Common myeloid progenitor, CD34-positive (primary cell): Measurements from ENCODE around the gene PSD2.

ENCODE experiments used
- CTCF ChIA-PET: fragments of 350-600 bp; sonication (Branson Sonifier 250); formaldehyde crosslinking; loops from one replicate; lab custom pipeline; 2021; ENCODE audit warnings: antibody characterized with exemption; lab: Charles Lee
- POLR2A ChIA-PET: fragments of 350-600 bp; sonication (Branson Sonifier 250); formaldehyde crosslinking; loops from one replicate; lab custom pipeline; 2021; ENCODE audit warnings: antibody characterized with exemption; lab: Charles Lee
- DNase-seq, 3 donors: peaks; one replicate each; pipeline versions ENCODE4 v3.0.0 to v3.0.0-alpha.2; 2013
- H3K27ac ChIP-seq, 2 experiments: 1 replicate in 1 of 2; 2 replicates in 1 of 2; pipeline ENCODE4 v1.7.0; 2013; ENCODE audit warnings: inconsistent platforms in 2 of 2, low read length in 2 of 2, mild to moderate bottlenecking in 2 of 2, low read depth in 1 of 2, moderate library complexity in 1 of 2; ENCODE audit not compliant: severe bottlenecking in 2 of 2, insufficient read depth in 1 of 2, poor library complexity in 1 of 2
- H3K27me3 ChIP-seq, 5 experiments: replicated peaks in 2 of 5; 1 replicate in 3 of 5; 2 replicates in 2 of 5; pipeline versions ENCODE4 v1.6.1 to v1.7.0; 2013; ENCODE audit warnings: low read length in 4 of 5, mild to moderate bottlenecking in 2 of 5, moderate library complexity in 2 of 5, inconsistent platforms in 1 of 5; ENCODE audit not compliant: insufficient read depth in 5 of 5, control insufficient read depth in 4 of 5
- H3K36me3 ChIP-seq, 4 experiments: 1 replicate in 2 of 4; 2 replicates in 2 of 4; pipeline versions ENCODE4 v1.6.1 to v1.7.0; 2013; ENCODE audit warnings: low read length in 3 of 4, control low read depth in 1 of 4, mild to moderate bottlenecking in 1 of 4; ENCODE audit not compliant: control insufficient read depth in 4 of 4, insufficient read depth in 4 of 4
- H3K4me1 ChIP-seq, 4 experiments: 1 replicate in 3 of 4; 2 replicates in 1 of 4; pipeline versions ENCODE4 v1.6.1 to v1.7.1; 2013; ENCODE audit warnings: low read length in 3 of 4, mild to moderate bottlenecking in 3 of 4, control low read depth in 1 of 4, inconsistent platforms in 1 of 4, moderate library complexity in 1 of 4; ENCODE audit not compliant: control insufficient read depth in 4 of 4, insufficient read depth in 4 of 4; ENCODE audit errors: control extremely low read depth in 1 of 4
- H3K4me3 ChIP-seq, 7 experiments: 1 replicate in 4 of 7; 2 replicates in 3 of 7; pipeline versions ENCODE4 v1.5.1 to v1.7.0; 2013; ENCODE audit warnings: mild to moderate bottlenecking in 7 of 7, low read length in 6 of 7, moderate library complexity in 6 of 7, inconsistent platforms in 2 of 7, low read depth in 2 of 7, control low read depth in 1 of 7; ENCODE audit not compliant: insufficient read depth in 4 of 7, control insufficient read depth in 1 of 7; ENCODE audit errors: extremely low read depth in 1 of 7
- H3K9me3 ChIP-seq, 5 experiments: 1 replicate in 4 of 5; 2 replicates in 1 of 5; pipeline versions ENCODE4 v1.6.1 to v1.7.1; 2013; ENCODE audit warnings: low read length in 4 of 5, mild to moderate bottlenecking in 2 of 5, inconsistent platforms in 1 of 5, low read depth in 1 of 5, moderate library complexity in 1 of 5; ENCODE audit not compliant: control insufficient read depth in 4 of 5, insufficient read depth in 2 of 5; ENCODE audit errors: control extremely low read depth in 1 of 5
- WGBS: methylation state at CpG from one replicate; pipeline ENCODE4 v1.1.5; 2013; ENCODE audit not compliant: insufficient coverage; 5-methylcytosine and 5-hydroxymethylcytosine counted together

PSD2 gene

DNA sequence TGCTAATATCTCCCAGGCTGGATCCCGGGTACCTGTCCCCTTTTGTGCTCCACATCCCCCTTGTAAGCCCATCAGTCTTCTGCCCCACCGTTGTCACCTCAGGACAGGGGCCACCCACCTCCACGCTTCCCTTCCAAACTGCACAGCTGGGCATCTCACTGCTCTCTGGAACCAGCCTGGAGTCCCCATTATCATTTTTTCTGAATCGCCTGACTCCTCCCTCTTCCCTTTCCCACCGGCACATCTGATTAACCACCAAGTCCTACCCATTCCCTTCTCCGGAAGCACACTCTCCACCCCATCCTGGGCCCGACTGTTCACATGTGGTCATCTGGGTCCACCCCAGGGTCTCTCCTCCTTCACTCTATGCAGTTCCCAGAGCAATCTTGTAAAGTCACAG, 53.9 kb downstream of the PSD2 start:
- Histone ChIP-seq H3K36me3 (no peaks in the 10 kb centered on the region), H3K9me3 (no peaks in the 10 kb centered on the region), H3K4me3 (no peak overlapping the region), H3K4me1 (peaks cover 0 to 12% (median 9%) of the 10 kb centered on the region in 4 experiments), H3K27ac (no peak overlapping the region), H3K27me3 (peaks cover 0 to 33% (median 21%) of the 10 kb centered on the region in 5 experiments)
- CTCF ChIA-PET, result interaction anchor here (0.8 to 3.6 kb wide), 8 partner anchors 11 to 120 kb away, joined by 3 to 15 read pairs (median 7); no protein-coding TSS in a partner anchor
- POLR2A ChIA-PET, result no interaction called here
- WGBS, result 87% methylated on average over 7 of the region's 7 CpGs
- DNase-seq, result no peak

DNA sequence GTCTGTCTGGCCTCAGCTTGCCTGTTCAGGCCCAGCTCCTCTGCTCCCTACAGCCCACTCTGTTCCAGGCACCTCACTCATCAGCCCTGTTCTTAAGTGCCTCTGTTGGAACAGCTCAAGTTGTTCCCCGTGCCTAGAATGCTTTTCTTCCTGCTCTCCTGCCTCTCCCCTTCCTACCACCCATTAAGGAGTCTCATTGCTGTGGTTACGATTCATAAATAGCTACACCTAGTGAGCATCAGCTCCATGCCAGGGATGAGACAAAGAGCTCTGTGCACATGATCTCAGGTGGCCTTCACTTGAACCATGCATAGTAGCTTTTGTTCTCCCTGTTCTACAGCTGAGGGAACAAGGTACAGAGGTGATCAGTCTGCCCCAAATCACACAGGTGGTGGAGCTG, 54.3 kb downstream of the PSD2 start:
- POLR2A ChIA-PET, result no interaction called here
- Histone ChIP-seq H3K4me1 (peaks cover 0 to 12% (median 9%) of the 10 kb centered on the region in 4 experiments), H3K9me3 (no peaks in the 10 kb centered on the region), H3K36me3 (no peaks in the 10 kb centered on the region), H3K27me3 (peaks cover 0 to 30% (median 20%) of the 10 kb centered on the region in 5 experiments), H3K4me3 (no peak overlapping the region), H3K27ac (no peak overlapping the region)
- 88% methylated on average over 2 of the region's 2 CpGs for WGBS
- CTCF ChIA-PET, result interaction anchor here (0.8 to 3.6 kb wide), 8 partner anchors 11 to 119 kb away, joined by 3 to 15 read pairs (median 7); no protein-coding TSS in a partner anchor
- no peak for DNase-seq

DNA sequence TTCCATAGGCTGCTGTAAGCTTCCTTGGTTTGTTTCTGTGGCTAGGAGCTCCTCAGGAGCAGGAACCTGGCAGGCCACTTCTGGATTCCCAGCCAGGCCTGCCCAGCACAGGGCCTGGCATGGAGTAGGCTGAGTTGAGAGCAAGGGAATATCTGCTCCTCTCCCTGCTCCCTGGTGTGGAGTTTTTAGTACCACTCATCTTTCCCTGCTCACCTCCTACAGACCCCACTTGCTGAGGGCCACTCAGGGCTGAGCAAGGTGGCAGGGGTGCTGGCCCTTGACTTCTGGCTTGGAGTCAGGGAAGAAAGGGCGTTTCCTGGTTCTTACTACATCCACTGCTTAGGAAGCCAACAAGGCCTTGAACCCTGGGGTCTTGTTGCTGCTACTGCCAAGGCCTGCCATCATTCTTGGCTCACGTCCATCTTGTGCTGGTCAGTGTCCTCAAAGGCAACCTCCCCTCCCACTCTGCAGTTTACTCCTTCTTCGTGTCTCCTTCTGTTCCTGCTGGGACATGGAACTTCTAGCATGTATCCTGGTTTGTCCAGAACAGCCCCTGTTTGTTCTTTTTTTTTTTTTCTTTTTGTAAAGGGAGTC, 54.9 kb downstream of the PSD2 start:
- no peak for DNase-seq
- 95% methylated on average over 3 of the region's 3 CpGs for WGBS
- no peak overlapping the region for H3K4me3 ChIP-seq
- POLR2A ChIA-PET, result no interaction called here
- no peaks in the 10 kb centered on the region for H3K36me3 ChIP-seq
- CTCF ChIA-PET, result interaction anchor here (0.8 to 3.6 kb wide), 9 partner anchors 10 to 119 kb away, joined by 3 to 15 read pairs (median 7); no protein-coding TSS in a partner anchor
- H3K27ac ChIP-seq, result no peak overlapping the region
- no peaks in the 10 kb centered on the region for H3K9me3 ChIP-seq
- H3K27me3 ChIP-seq, result peaks cover 0 to 30% (median 17%) of the 10 kb centered on the region in 5 experiments
- H3K4me1 ChIP-seq, result peaks cover 0 to 12% (median 9%) of the 10 kb centered on the region in 4 experiments

DNA sequence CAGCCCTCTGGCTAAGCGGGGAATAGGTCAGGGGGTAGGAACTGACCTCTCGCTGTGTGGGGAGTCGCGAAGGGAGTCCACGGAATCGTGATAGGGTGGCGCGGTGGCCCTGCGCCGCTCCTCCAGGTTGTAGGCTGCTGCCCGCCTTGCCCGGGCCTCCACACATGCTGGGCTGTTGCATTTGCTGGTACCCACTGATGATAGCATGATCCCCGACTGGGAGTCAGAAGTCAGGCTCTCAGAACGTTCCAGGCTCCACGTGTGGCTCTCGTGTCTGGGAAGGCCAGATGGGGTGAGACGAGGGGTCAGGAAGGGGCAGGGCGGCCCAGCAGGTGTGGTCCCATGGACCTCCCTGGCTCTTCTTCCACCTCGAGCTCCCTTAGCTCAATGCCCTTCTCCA, 56.0 kb downstream of the PSD2 start:
- H3K4me3 ChIP-seq, result no peak overlapping the region
- peaks cover 0 to 20% (median 7%) of the 10 kb centered on the region in 5 experiments for H3K27me3 ChIP-seq
- H3K4me1 ChIP-seq, result peaks cover 0 to 12% (median 9%) of the 10 kb centered on the region in 4 experiments
- H3K27ac ChIP-seq, result no peak overlapping the region
- no peak for DNase-seq
- H3K36me3 ChIP-seq, result no peaks in the 10 kb centered on the region
- 96% methylated on average over 16 of the region's 19 CpGs for WGBS
- CTCF ChIA-PET, result interaction anchor here (1.0 to 3.6 kb wide), 7 partner anchors 8 to 65 kb away, joined by 3 to 14 read pairs (median 5); no protein-coding TSS in a partner anchor
- H3K9me3 ChIP-seq, result no peaks in the 10 kb centered on the region
- POLR2A ChIA-PET, result interaction anchor here (0.6 kb wide), 1 partner anchor 244 kb away, joined by 3 read pairs; no protein-coding TSS in a partner anchor

DNA sequence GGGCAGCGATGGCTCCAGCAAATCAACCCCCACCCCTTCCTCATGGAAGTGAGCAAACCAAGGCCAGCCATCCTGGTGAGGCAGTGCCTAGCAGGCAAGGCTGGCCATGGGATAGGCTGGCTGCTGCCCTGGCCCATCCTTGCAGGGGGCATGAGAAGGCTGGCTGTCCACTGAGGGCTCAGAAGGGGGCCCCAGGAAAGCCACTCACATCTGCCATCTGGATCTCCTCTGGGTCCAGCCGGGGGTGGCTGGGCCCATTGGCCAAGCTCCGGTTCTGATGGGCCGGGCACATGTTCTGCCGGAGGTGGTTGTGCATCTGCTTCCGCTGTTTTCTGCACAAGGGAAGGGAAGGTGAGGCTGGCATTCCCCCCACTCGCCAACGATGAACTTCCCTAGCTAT, 57.1 kb downstream of the PSD2 start:
- ChIA-PET CTCF (interaction anchor here (1.2 to 2.0 kb wide), 4 partner anchors 8 to 20 kb away, joined by 3 to 12 read pairs (median 6); no protein-coding TSS in a partner anchor), POLR2A (no interaction called here)
- no peaks in the 10 kb centered on the region for H3K9me3 ChIP-seq
- WGBS, result 95% methylated on average over 8 of the region's 8 CpGs
- peaks cover 0 to 20% (median 0%) of the 10 kb centered on the region in 5 experiments for H3K27me3 ChIP-seq
- no peak for DNase-seq
- H3K36me3 ChIP-seq, result no peaks in the 10 kb centered on the region
- H3K27ac ChIP-seq, result no peak overlapping the region
- H3K4me1 ChIP-seq, result peaks cover 0 to 8% (median 3%) of the 10 kb centered on the region in 4 experiments
- H3K4me3 ChIP-seq, result no peak overlapping the region

DNA sequence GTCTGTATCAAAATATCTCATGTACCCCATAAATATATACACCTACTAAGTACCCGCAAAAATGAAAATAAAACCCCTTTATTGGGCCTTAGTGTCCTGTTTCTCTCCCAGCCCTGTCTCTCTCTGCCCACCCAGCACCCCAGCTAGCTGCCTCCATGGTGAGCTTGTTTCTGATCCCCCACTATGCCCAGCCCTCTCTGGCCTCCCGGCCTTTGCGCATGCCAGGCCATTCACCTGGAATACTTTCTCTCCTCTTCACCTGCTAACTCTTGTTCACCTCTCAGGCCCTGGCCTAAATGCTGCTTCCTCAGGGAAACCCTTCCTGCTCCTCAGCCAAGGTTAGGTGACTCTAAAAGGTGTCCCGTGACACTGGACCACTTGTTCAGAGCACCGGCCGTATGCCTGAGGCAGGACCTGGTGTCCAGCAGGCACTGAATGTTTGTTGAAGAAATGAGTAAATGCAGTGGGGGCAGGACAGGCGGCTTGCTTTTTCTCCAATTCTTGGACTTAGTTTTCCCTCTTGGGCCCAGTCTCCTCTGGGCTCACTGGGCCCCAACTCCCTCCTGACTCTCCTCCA, 58.5 kb downstream of the PSD2 start:
- H3K36me3 ChIP-seq, result no peaks in the 10 kb centered on the region
- no peaks in the 10 kb centered on the region for H3K9me3 ChIP-seq
- no peak for DNase-seq
- CTCF ChIA-PET, result interaction anchor here (1.9 to 2.9 kb wide), 2 partner anchors 9 to 78 kb away, joined by 6 to 16 read pairs; no protein-coding TSS in a partner anchor
- WGBS, result 99% methylated on average over 6 of the region's 7 CpGs
- POLR2A ChIA-PET, result no interaction called here
- H3K27me3 ChIP-seq, result peaks cover 0 to 15% (median 0%) of the 10 kb centered on the region in 5 experiments
- no peak overlapping the region for H3K27ac ChIP-seq
- no peak overlapping the region for H3K4me3 ChIP-seq
- H3K4me1 ChIP-seq, result no peaks in the 10 kb centered on the region

DNA sequence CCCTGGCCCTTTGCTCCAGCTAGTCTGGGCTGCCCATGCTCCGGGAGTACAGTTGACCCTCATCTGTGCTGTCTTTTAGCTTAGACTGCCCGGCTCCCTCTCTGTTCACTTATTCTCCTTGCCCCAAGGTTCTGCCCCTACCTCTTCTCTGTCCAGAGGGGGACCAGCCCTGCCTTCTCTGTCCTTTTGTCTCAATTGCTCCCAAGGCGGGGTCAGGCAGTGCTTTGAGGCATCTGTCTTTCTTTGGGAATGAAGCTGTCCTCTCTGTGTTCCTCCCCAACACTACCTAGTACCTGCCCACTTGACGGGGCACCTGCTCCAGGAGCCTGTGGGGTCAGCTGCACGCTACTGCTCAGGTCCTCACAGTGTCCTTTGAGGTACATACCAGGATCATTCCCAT, 59.3 kb downstream of the PSD2 start:
- WGBS, result 98% methylated on average over 5 of the region's 5 CpGs
- no peak for DNase-seq
- no peaks in the 10 kb centered on the region for H3K36me3 ChIP-seq
- H3K4me3 ChIP-seq, result no peak overlapping the region
- H3K4me1 ChIP-seq, result no peaks in the 10 kb centered on the region
- H3K27me3 ChIP-seq, result peaks cover 0 to 14% (median 0%) of the 10 kb centered on the region in 5 experiments
- H3K27ac ChIP-seq, result no peak overlapping the region
- POLR2A ChIA-PET, result no interaction called here
- CTCF ChIA-PET, result interaction anchor here (1.0 to 2.9 kb wide), 5 partner anchors 10 to 113 kb away, joined by 3 to 16 read pairs (median 6); no protein-coding TSS in a partner anchor
- H3K9me3 ChIP-seq, result no peaks in the 10 kb centered on the region
